Panc1 (cell line): ENCODE data around the gene ARHGAP45. TPM values are rescaled to one million over a fixed set of nuclear protein-coding genes. Genes with fewer than 3 reads are reported as not detected.

Experiments used
- ATAC-seq: fragments of 200-7000 bp; cut with Tn5 transposase; 2 replicates; pipeline ENCODE4 v1.9.1; 2020; ENCODE audit warnings: mild to moderate bottlenecking, moderate library complexity
- BruUV-seq: library from RNA; stranded (reverse); fragments of 400-500 nt; replicated peaks from 2 replicates; lab custom pipeline; 2021; lab: Mats Ljungman, UMichigan
- CTCF ChIA-PET: fragments of 300-600 bp; sonication (Branson Sonifier 250); formaldehyde crosslinking; loops from one replicate; lab custom pipeline; 2022; ENCODE audit warnings: antibody characterized with exemption; lab: Charles Lee
- POLR2A ChIA-PET: fragments of 300-600 bp; sonication (Branson Sonifier 250); formaldehyde crosslinking; loops from one replicate; lab custom pipeline; 2022; ENCODE audit warnings: antibody characterized with exemption; lab: Charles Lee
- DNase-seq: peaks from one replicate; pipeline ENCODE4 v3.0.0-alpha.2; 2010; ENCODE audit warnings: low read depth, low spot score
- H3K27ac ChIP-seq: 2 replicates; pipeline ENCODE4 v1.5.1; 2011; ENCODE audit warnings: mild to moderate bottlenecking, low read length, inconsistent platforms
- H3K27me3 ChIP-seq: fragments of 200-500 bp; sonication (Bioruptor generic); 2 replicates; pipeline ENCODE4 v1.6.0; 2014; ENCODE audit warnings: low read length, inconsistent platforms; ENCODE audit not compliant: control insufficient read depth, insufficient read depth
- H3K36me3 ChIP-seq: fragments of 200-500 bp; sonication (Bioruptor generic); 2 replicates; pipeline ENCODE4 v1.5.1; 2014; ENCODE audit warnings: inconsistent platforms, mild to moderate bottlenecking, low read length, moderate library complexity; ENCODE audit not compliant: control insufficient read depth, insufficient read depth
- H3K4me1 ChIP-seq: 2 replicates; pipeline ENCODE4 v1.5.1; 2011; ENCODE audit warnings: inconsistent platforms, mild to moderate bottlenecking, low read length, moderate library complexity; ENCODE audit not compliant: control insufficient read depth, insufficient read depth
- H3K4me3 ChIP-seq, 2 experiments: 2 replicates each; pipeline ENCODE4 v1.5.1; 2011 to 2012; ENCODE audit warnings: low read depth in 2 of 2, low read length in 2 of 2, mild to moderate bottlenecking in 2 of 2, inconsistent platforms in 1 of 2, moderate library complexity in 1 of 2
- H3K9me3 ChIP-seq: fragments of 200-500 bp; sonication (Bioruptor generic); 2 replicates; pipeline ENCODE4 v1.5.1; 2014; ENCODE audit warnings: low read depth, mild to moderate bottlenecking, inconsistent platforms, low read length, moderate library complexity; ENCODE audit not compliant: control insufficient read depth, insufficient read depth
- POLR2AphosphoS5 ChIP-seq: IDR thresholded peaks from 2 replicates; pipeline ENCODE4 v1.6.1; 2012; ENCODE audit warnings: mild to moderate bottlenecking, low read depth, low read length, moderate library complexity
- REST ChIP-seq, 2 experiments: IDR thresholded peaks; 2 replicates each; pipeline ENCODE4 v1.6.1; 2011 to 2012; ENCODE audit warnings: low read depth in 2 of 2, control low read depth in 1 of 2, low read length in 1 of 2, mild to moderate bottlenecking in 1 of 2, moderate library complexity in 1 of 2; ENCODE audit not compliant: insufficient read depth in 1 of 2
- SIN3A ChIP-seq: IDR thresholded peaks from 2 replicates; pipeline ENCODE4 v1.6.1; 2012; ENCODE audit warnings: low read depth, mild to moderate bottlenecking, low read length, moderate library complexity, borderline replicate concordance; ENCODE audit not compliant: insufficient read depth
- TCF7L2 ChIP-seq: IDR thresholded peaks from 2 replicates; pipeline ENCODE4 v1.6.1; 2011; ENCODE audit warnings: mild to moderate bottlenecking, low read depth, low read length, inconsistent platforms
- in situ Hi-C: cut with HindIII; loops from 2 replicates; pipeline ENCODE4 v1.10.0; 2016; ENCODE audit warnings: low sequenced_read_pairs, low pct_unique_long_range_greater_than_20kb
- intact Hi-C: fragments of 100-400 bp; cut with micrococcal nuclease; formaldehyde crosslinking; loops from one replicate; pipeline ENCODE4 v1.10.0; 2022; ENCODE audit not compliant: unreplicated experiment
- total RNA-seq: library from RNA; stranded (reverse); gene quantifications from one replicate; pipeline ENCODE4 v1.2.1, GENCODE V29; 2021; ENCODE audit not compliant: unreplicated experiment
- TF ChIP-seq, protein P1 (sequence below): fragments of 450-650 bp; IDR thresholded peaks from 2 replicates; pipeline ENCODE4 v1.5.1; 2017; ENCODE audit warnings: mild to moderate bottlenecking

The ARHGAP45 gene
- total RNA-seq, 1 experiment from 2014 or later: 27.8 TPM

DNA sequence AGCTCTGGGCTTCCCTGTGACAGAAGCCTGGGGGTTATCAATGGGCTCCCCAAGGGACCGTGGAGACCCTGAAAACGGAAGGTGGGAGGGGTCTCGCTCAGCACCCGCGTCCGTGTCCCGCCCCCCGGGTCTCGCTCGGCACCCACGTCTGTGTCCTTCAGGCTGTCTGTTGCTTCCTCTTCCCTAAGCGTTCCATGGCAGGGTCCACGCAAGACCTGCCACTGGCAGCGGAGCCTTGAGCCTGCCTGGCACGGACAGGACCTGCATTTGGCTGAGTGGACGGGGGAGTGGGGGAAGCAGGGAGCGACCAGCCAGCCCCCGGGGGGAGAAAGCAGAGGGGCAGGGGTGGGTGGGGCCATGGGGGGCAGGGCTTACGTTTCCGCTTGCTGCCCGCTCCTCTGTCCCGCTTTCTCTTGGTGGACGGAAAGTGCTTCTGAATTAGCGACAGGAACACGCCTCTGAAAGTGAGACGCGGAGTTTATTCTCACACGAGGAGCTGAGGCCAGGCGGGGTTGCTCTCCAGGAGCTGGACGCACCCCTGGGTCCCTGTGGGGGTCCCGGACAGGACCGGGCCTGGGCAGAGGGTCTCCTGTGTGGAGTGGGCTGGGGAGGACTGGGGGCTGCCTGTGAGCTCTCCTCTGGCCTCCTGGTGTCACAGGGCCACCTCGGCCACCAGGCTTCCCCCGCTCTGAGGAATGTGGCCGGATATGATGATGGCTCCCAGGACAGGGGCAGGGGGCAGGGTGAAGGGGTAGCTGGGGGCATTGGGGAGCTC is 48.9 kb downstream of the ARHGAP45 start:
- intact Hi-C loops: no loop called here
- H3K36me3 ChIP-seq: no peaks in the 10 kb centered on the region
- POLR2A ChIA-PET: no interaction called here
- in situ Hi-C loops: no loop called here
- ATAC-seq (no peak), DNase-seq (no peak)
- H3K4me1 ChIP-seq: peaks cover 22% of the 10 kb centered on the region
- BruUV-seq: no TSS peak
- CTCF ChIA-PET: no interaction called here
- no peak overlapping the region for H3K4me3 ChIP-seq
- H3K27ac ChIP-seq: no peak overlapping the region
- no peaks in the 10 kb centered on the region for H3K27me3 ChIP-seq
- TF ChIP-seq SIN3A (no peak), REST (IDR thresholded peaks at IDR 0.05; ENCODE audit: insufficient read depth in 1 of 2, low read depth in 2 of 2, low read length in 1 of 2) (no peak), POLR2AphosphoS5 (no peak), TCF7L2 (no peak)
- TF ChIP-seq, protein P1, sequence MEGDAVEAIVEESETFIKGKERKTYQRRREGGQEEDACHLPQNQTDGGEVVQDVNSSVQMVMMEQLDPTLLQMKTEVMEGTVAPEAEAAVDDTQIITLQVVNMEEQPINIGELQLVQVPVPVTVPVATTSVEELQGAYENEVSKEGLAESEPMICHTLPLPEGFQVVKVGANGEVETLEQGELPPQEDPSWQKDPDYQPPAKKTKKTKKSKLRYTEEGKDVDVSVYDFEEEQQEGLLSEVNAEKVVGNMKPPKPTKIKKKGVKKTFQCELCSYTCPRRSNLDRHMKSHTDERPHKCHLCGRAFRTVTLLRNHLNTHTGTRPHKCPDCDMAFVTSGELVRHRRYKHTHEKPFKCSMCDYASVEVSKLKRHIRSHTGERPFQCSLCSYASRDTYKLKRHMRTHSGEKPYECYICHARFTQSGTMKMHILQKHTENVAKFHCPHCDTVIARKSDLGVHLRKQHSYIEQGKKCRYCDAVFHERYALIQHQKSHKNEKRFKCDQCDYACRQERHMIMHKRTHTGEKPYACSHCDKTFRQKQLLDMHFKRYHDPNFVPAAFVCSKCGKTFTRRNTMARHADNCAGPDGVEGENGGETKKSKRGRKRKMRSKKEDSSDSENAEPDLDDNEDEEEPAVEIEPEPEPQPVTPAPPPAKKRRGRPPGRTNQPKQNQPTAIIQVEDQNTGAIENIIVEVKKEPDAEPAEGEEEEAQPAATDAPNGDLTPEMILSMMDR: no peak
- H3K9me3 ChIP-seq: no peaks in the 10 kb centered on the region

GRCh38 chr19:1116726-1117581 is 50.0 kb downstream of the ARHGAP45 start:
- H3K4me3 ChIP-seq: no peak overlapping the region
- no TSS peak for BruUV-seq
- POLR2A ChIA-PET: no interaction called here
- H3K36me3 ChIP-seq: peaks cover 3% of the 10 kb centered on the region; the same call in 1 of the 2 replicates
- CTCF ChIA-PET: no interaction called here
- TF ChIP-seq TCF7L2: no peak
- TF ChIP-seq SIN3A: no peak
- TF ChIP-seq, protein P1: no peak
- TF ChIP-seq POLR2AphosphoS5: no peak
- no peak for TF ChIP-seq REST (IDR thresholded peaks at IDR 0.05; ENCODE audit: insufficient read depth in 1 of 2, low read depth in 2 of 2, low read length in 1 of 2)
- ATAC-seq (no peak), DNase-seq (no peak)
- H3K27me3 ChIP-seq: no peaks in the 10 kb centered on the region
- no peaks in the 10 kb centered on the region for H3K9me3 ChIP-seq
- no peak overlapping the region for H3K27ac ChIP-seq
- peaks cover 16% of the 10 kb centered on the region for H3K4me1 ChIP-seq
- in situ Hi-C loops: no loop called here
- intact Hi-C loops: no loop called here
